CD4-positive, alpha-beta T cell treated with Interleukin-1 beta for 1 hour (primary cell): ENCODE results near the gene KLHL18.
"Not testable (repeated sequence)": the region's sequence is repeated elsewhere in the genome, so short reads cannot be mapped to it uniquely, and the experiment has no call there.

Experiments used
- DNase-seq, 2 donors: peaks; one replicate each; pipeline ENCODE4 v3.0.0-alpha.2; 2020 to 2022

Gene KLHL18

GRCh38 chr3:47276558-47276957 lies 6.2 kb upstream of the KLHL18 start:
- DNase-seq: no peak

GRCh38 chr3:47280519-47280918 lies 2.2 kb upstream of the KLHL18 start:
- DNase-seq: no peak

GRCh38 chr3:47283193-47283537 lies 421 bp downstream of the KLHL18 start:
- no peak for DNase-seq

GRCh38 chr3:47283591-47284364 lies 1.0 kb downstream of the KLHL18 start:
- peak in 1 of 2 donors; percentile 18 for DNase-seq

- no peak for DNase-seq
Measured at GRCh38 chr3:47288966-47289910, 6.5 kb downstream of the KLHL18 start.

- no peak for DNase-seq
Measured at GRCh38 chr3:47291158-47291753, 8.5 kb downstream of the KLHL18 start.

GRCh38 chr3:47291754-47292420 lies 9.1 kb downstream of the KLHL18 start:
- DNase-seq: not testable (repeated sequence)

- no peak for DNase-seq
Measured at GRCh38 chr3:47293822-47294221, 11.1 kb downstream of the KLHL18 start.

GRCh38 chr3:47294392-47294791 lies 11.6 kb downstream of the KLHL18 start:
- DNase-seq: no peak

GRCh38 chr3:47295322-47295721 lies 12.6 kb downstream of the KLHL18 start:
- no peak for DNase-seq

- no peak for DNase-seq
Measured at GRCh38 chr3:47295976-47296375, 13.2 kb downstream of the KLHL18 start.

- DNase-seq: no peak
Measured at GRCh38 chr3:47296562-47297302, 14.0 kb downstream of the KLHL18 start.

- DNase-seq: no peak
Measured at GRCh38 chr3:47298439-47298838, 15.7 kb downstream of the KLHL18 start.

GRCh38 chr3:47299381-47300318 lies 16.9 kb downstream of the KLHL18 start:
- no peak for DNase-seq

- DNase-seq: no peak
Measured at GRCh38 chr3:47301456-47301855, 18.7 kb downstream of the KLHL18 start.

- DNase-seq: no peak
Measured at GRCh38 chr3:47306022-47306421, 23.3 kb downstream of the KLHL18 start.

- DNase-seq: not testable (repeated sequence)
Measured at GRCh38 chr3:47309231-47309630, 26.5 kb downstream of the KLHL18 start.

- DNase-seq: no peak
Measured at GRCh38 chr3:47310391-47310790, 27.6 kb downstream of the KLHL18 start.

- DNase-seq: no peak
Measured at GRCh38 chr3:47313341-47314055, 30.8 kb downstream of the KLHL18 start.

- DNase-seq: no peak
Measured at GRCh38 chr3:47314056-47314764, 31.5 kb downstream of the KLHL18 start.
